ENCODE results near the gene PARP3. TPM values are rescaled to one million over a fixed set of nuclear protein-coding genes. Genes with fewer than 3 reads are reported as not detected.
A peak's percentile ranks its signal among the peaks of the same experiment; 100 is the strongest.

Gene PARP3
- total RNA-seq, 4 donors from 2014 or later = 32.1 to 50.8 (median 47.1) TPM

DNA sequence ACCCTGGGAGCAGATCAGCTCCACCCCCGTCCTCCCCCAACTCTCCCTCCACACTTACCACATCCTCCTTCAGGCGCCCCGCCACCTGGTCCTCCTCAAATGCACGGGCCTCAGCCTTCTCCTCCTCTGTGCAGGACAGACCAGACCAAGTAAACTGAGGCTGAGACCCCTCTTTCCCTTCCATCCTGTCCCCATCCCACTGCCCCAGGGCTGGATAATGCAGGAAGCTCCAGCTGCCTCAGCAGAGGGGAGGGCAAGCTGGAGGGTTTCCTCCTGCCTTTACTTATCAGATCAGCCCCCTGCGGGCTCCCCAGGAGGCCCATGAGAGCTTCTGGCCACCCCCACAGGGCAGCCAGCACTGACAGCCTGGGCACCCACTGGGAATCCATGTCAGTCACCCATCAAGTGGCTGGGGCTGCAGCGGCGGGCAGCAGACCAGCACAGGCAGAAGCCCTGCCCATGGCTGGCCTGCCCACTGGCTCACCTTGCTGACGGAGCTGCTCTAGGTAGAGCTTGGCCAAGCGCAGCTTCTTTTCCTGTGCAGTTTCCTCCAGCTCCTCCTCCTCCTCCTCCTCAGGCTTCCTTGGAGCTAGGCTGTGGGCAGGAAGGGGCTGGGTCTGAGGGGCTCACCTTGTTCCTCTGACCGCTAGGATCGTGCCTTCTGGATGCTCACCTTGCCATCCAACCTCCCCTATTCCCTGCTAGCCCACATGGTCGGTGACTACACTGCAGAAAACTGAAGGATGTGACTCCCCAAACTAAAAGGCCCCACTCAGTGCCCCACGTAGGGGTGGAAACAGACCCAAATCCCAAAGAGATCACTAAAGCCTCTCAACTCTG, 4.3 kb upstream of the PARP3 start:
- DNase-seq = no peak
- 93 to 94% methylated on average over 10 to 13 of the region's 13 CpGs for WGBS, 2 donors
- no peaks in the 10 kb centered on the region for H3K9me3 ChIP-seq

DNA sequence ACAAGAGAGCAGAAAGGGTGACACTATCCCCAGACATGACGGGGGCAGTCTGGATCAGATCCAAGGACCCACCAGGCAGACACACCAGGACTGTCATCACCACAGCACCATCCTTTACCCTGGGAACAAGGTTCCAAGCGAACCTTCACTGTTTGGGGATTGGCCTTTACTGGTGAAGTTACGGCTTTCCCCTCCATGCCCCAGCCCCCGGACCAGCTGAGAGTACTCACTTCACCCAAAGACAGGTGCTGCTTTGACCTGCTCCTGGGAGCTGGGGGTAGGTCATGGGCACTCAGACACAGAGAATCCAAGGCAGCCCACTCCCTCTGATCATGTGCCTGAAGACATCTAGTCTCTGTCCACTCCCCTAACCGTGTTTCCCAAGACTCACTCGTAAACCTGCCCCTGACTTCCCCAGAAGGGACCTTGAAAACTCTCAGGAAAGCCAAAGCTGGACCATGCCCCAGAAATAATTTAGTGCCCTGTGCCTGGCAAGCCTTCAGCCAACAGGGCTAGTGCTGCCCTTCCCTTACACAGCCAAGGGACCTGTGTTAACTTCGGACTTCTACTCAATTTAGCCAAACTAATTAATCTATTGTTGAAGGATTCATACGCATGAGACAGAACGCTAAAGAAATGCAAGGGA, 3.3 kb upstream of the PARP3 start:
- intact Hi-C loops (cut with DNase I) = no loop called here
- peaks cover 23 to 24% of the 10 kb centered on the region in 2 donors for H3K4me1 ChIP-seq
- 90% methylated on average over 9 of the region's 9 CpGs for WGBS, 2 donors
- no peak for DNase-seq
- peaks cover 34 to 35% of the 10 kb centered on the region in 2 donors for H3K36me3 ChIP-seq
- no peak overlapping the region for H3K4me3 ChIP-seq (replicated peaks in 1 of 3)
- H3K9me3 ChIP-seq = no peaks in the 10 kb centered on the region
- H3K27ac ChIP-seq = no peak overlapping the region
- H3K27me3 ChIP-seq = no peaks in the 10 kb centered on the region
- no peak for TF ChIP-seq POLR2A (IDR thresholded peaks at IDR 0.05)
- TF ChIP-seq, protein P1, sequence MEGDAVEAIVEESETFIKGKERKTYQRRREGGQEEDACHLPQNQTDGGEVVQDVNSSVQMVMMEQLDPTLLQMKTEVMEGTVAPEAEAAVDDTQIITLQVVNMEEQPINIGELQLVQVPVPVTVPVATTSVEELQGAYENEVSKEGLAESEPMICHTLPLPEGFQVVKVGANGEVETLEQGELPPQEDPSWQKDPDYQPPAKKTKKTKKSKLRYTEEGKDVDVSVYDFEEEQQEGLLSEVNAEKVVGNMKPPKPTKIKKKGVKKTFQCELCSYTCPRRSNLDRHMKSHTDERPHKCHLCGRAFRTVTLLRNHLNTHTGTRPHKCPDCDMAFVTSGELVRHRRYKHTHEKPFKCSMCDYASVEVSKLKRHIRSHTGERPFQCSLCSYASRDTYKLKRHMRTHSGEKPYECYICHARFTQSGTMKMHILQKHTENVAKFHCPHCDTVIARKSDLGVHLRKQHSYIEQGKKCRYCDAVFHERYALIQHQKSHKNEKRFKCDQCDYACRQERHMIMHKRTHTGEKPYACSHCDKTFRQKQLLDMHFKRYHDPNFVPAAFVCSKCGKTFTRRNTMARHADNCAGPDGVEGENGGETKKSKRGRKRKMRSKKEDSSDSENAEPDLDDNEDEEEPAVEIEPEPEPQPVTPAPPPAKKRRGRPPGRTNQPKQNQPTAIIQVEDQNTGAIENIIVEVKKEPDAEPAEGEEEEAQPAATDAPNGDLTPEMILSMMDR (IDR thresholded peaks at IDR 0.05) = no peak

More for the DNA sequence above, 4.3 kb upstream of the PARP3 start:
- no peak overlapping the region for H3K27ac ChIP-seq
- no peak for TF ChIP-seq POLR2A (IDR thresholded peaks at IDR 0.05)
- peaks cover 39 to 41% of the 10 kb centered on the region in 2 donors for H3K36me3 ChIP-seq
- no peak overlapping the region for H3K4me3 ChIP-seq (replicated peaks in 1 of 3)
- H3K27me3 ChIP-seq = no peaks in the 10 kb centered on the region
- intact Hi-C loops (cut with DNase I) = no loop called here
- peaks cover 16 to 17% of the 10 kb centered on the region in 2 donors for H3K4me1 ChIP-seq

DNA sequence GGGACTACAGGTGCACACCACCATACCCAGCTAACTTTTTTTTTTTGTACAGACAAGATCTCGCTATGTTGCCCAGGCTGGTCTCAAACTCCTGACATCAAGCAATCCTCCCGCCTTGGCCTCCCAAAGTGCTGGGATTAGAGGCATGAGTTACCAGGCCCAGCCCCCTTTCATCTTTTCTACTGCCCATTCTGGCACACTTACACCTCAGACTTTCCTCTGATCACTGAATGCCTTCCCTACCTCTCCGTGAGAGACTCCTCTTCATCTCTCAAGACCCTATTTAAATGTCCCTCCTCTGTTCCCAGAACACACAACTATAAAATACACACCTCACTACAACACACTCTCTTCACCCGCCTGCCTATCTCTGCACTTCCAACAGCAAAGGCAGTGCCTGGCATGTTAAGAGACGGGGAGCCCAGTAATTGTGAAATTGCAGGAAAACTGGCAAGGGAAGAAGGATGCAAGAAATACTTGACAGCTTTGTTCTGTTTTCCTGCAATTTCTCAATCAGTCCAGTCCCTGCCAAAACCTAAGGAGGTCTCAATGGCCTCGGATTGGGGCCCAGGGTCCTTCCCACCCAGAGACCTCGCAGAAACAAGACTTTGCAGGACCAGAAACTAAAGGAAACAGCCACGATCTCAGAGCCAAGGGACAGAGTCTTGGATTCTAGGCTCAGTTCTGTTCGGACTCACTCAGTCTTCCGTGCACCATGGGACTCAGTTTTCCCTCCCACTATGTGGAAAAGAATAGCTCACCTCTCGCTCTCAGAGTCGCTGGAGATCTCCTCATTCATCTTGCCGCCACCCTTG, 1.3 kb upstream of the PARP3 start:
- no peak for DNase-seq
- peak overlapping the region; percentile 32 to 51 (median 39) for H3K4me3 ChIP-seq (replicated peaks in 1 of 3)
- WGBS, 2 donors = 39 to 43% methylated on average over 13 of the region's 13 CpGs
- H3K27me3 ChIP-seq = no peaks in the 10 kb centered on the region
- no peaks in the 10 kb centered on the region for H3K9me3 ChIP-seq
- intact Hi-C loops (cut with DNase I) = loop anchor here (5.0 kb wide), 2 partner anchors 36 to 116 kb away; partner anchors contain the start of genes ABHD14A and DUSP7
- H3K27ac ChIP-seq = no peak overlapping the region
- TF ChIP-seq, protein P1 (IDR thresholded peaks at IDR 0.05) = no peak
- no peak for TF ChIP-seq POLR2A (IDR thresholded peaks at IDR 0.05)
- H3K4me1 ChIP-seq = peaks cover 23 to 24% of the 10 kb centered on the region in 2 donors
- peaks cover 16 to 18% of the 10 kb centered on the region in 2 donors for H3K36me3 ChIP-seq

DNA sequence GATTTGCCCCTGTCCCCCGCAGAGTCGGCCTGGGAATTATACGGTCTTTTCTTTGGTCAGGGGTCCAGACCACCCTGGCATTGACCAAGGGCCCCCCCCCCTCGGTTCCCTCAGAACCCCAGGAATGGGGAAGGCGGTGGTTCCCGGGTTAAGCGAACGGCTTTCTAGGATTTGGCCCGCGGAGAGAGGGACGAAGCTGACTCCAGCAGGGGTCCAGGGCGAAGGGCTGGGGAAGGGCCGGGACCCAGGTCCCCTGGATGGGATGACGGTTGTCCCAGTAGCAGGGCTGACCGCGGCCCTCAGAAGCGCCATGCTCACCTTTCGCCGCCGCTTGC, 733 bp upstream of the PARP3 start:
- no peak for TF ChIP-seq POLR2A (IDR thresholded peaks at IDR 0.05)
- TF ChIP-seq, protein P1 (IDR thresholded peaks at IDR 0.05) = no peak
- H3K4me3 ChIP-seq (replicated peaks in 1 of 3) = peak overlapping the region; percentile 32 to 51 (median 39)
- H3K36me3 ChIP-seq = peaks cover 10 to 14% of the 10 kb centered on the region in 2 donors
- no peaks in the 10 kb centered on the region for H3K27me3 ChIP-seq
- 0 to 1% methylated on average over 6 to 15 of the region's 20 CpGs for WGBS, 2 donors
- no peak for DNase-seq
- no peaks in the 10 kb centered on the region for H3K9me3 ChIP-seq
- H3K27ac ChIP-seq = no peak overlapping the region
- intact Hi-C loops (cut with DNase I) = loop anchor here (5.0 kb wide), 2 partner anchors 36 to 116 kb away; partner anchors contain the start of genes ABHD14A and DUSP7
- H3K4me1 ChIP-seq = peaks cover 23 to 24% of the 10 kb centered on the region in 2 donors

Measured in thyroid gland (tissue), 4 donors.